ENCODE measurements around the gene LTBP3. TPM values are rescaled to one million over a fixed set of nuclear protein-coding genes. Genes with fewer than 3 reads are reported as not detected.

Gene LTBP3
- total and polyA plus RNA-seq, 9 donors = 35.9 to 292 (median 188) TPM

DNA sequence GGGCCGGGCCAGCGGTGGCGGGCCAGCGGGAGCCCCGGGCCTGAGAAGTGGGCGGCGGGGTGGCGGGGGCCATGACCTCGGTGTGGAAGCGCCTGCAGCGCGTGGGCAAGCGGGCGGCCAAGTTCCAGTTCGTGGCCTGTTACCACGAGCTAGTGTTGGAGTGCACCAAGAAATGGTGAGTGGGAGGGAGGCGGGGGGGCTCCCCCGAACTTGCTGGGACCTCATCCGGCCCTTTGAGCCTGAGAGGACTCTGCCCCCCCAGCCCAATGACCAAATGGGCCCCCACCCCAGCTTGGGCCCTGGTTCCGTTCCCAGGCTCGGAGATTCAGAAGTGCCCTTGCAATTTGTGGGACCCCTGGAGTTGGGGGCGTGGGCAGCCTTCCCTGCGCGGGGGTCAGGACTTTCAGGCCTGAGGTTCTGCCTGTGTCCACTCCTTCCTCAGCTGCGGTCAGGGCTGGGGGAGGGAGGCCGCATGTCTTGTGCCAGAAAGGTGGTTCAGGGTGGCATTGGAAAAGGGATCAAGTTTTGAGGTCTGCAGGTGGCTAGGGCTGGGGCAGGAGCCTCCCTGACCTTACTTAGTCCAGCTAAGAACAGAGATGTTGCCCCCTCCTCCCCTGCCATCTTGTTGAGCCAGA lies 18.2 kb upstream of the LTBP3 start:
- no peaks in the 10 kb centered on the region for H3K9me3 ChIP-seq
- no peaks in the 10 kb centered on the region for H3K27me3 ChIP-seq
- peaks cover 15% of the 10 kb centered on the region for H3K4me1 ChIP-seq (ENCODE audit: insufficient read depth)
- intact Hi-C loops (cut with DNase I) = loop anchor here in 1 of 4 donors (5.0 kb wide), 1 partner anchor 36 kb away; the partner anchor contains the start of gene MAP3K11
- peak overlapping the region; percentile 69 for H3K4me3 ChIP-seq
- peak overlapping the region; percentile 55 to 74 for H3K27ac ChIP-seq
- TF ChIP-seq POLR2A (IDR thresholded peaks at IDR 0.05) = no peak
- TF ChIP-seq, protein P1, sequence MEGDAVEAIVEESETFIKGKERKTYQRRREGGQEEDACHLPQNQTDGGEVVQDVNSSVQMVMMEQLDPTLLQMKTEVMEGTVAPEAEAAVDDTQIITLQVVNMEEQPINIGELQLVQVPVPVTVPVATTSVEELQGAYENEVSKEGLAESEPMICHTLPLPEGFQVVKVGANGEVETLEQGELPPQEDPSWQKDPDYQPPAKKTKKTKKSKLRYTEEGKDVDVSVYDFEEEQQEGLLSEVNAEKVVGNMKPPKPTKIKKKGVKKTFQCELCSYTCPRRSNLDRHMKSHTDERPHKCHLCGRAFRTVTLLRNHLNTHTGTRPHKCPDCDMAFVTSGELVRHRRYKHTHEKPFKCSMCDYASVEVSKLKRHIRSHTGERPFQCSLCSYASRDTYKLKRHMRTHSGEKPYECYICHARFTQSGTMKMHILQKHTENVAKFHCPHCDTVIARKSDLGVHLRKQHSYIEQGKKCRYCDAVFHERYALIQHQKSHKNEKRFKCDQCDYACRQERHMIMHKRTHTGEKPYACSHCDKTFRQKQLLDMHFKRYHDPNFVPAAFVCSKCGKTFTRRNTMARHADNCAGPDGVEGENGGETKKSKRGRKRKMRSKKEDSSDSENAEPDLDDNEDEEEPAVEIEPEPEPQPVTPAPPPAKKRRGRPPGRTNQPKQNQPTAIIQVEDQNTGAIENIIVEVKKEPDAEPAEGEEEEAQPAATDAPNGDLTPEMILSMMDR (IDR thresholded peaks at IDR 0.05) = peak in 1 of 3 donors; percentile 14
- DNase-seq = peak in 4 of 5 donors; percentile 59 to 76 (median 64)
- 4 to 9% (median 7%) methylated on average over 18 to 26 of the region's 26 CpGs for WGBS, 3 donors
- H3K36me3 ChIP-seq = no peaks in the 10 kb centered on the region

DNA sequence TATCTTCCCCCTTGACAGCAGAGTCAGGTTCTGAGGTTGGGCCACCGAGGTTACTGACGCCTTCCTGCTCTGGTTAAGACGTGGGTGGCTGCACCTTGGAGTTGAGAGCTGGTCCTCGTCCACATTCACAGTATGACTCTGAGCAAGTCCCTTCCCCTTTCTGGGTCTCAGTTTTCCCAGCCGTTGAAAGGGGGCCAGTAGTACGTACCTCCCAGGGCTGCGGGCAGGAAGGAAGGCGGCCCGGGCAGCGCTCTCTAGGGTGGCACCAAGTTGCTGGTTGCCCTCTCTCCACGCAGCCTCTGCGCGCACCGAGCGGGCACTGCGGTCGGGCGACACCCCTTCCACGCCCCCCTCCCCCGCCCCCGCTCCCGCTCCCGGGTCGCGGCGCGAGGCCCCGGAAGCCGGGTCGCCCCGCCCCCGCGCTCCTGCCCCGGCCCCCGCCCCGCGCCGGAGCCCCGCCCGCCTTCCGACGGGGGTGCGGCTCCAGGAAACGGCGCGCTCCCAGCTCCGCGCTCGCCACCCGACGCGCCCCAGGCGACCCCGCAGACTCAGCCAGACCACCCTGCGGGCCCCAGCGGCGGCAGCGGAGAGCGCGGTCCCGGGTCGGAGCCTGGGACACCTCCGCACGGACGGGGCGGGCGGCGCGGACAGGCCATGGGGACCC lies 17.5 kb upstream of the LTBP3 start, which contains the start of gene EHBP1L1:
TSS of gene EHBP1L1 (plus strand) at position 486 of the 664 bp plus-strand sequence. CDS start 250 bp downstream, outside the sequence.
- H3K4me3 ChIP-seq = peak within 1 kb of the TSS; percentile 69
- no peak for TF ChIP-seq POLR2A (IDR thresholded peaks at IDR 0.05)
- TF ChIP-seq, protein P1 (IDR thresholded peaks at IDR 0.05) = no peak
- TF ChIP-seq EP300 (IDR thresholded peaks at IDR 0.05) = no peak
- H3K4me1 ChIP-seq (ENCODE audit: insufficient read depth) = peaks cover 17% of the 10 kb centered on the region
- intact Hi-C loops (cut with DNase I) = loop anchor here in 1 of 4 donors (5.0 kb wide), 1 partner anchor 37 kb away; the partner anchor contains the start of gene MAP3K11
- H3K27ac ChIP-seq = peak within 1 kb of the TSS; percentile 83 to 85
- no peaks in the 10 kb centered on the region for H3K9me3 ChIP-seq
- H3K27me3 ChIP-seq = no peaks in the 10 kb centered on the region
- DNase-seq = peak; percentile 61 to 78 (median 72)
- no peaks in the 10 kb centered on the region for H3K36me3 ChIP-seq
- 1 to 6% (median 2%) methylated on average over 23 to 69 of the region's 69 CpGs for WGBS, 3 donors

DNA sequence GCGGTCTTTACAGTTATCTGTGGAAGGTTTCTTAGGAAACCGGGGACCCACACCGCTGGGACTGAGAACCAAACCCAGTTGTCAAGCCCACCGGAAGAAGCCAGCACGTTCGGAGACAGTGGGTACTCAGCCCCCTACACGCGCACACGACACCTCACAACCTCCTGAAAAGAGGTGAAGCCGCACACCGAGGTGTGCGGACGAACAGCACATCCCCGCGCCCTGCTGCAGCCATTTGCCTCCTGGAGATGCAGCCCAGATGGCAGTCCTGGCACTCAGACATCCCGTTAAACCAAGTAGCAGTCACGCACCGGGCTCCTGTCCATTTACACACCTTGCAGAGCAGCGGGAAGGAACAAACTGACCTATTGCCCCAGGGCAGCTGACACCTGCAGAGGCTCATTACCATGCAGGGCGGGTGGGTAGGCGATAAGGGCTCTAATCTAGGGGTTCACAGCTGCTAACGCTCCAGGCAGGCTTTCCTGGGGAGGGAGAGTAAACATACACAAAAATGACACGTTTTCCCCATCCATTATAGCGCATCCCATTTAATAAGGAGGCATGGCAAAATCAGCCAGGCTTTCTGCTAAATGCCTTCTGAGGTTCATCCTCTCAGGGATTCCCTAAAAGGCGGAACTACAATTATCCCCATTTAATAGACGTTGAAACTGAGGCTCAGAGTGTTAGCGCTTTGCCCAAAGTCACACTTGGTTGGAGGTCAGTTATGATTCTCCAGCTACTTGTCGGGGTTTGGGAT lies 16.8 kb upstream of the LTBP3 start:
- 36 to 44% (median 39%) methylated on average over 27 to 28 of the region's 28 CpGs for WGBS, 3 donors
- intact Hi-C loops (cut with DNase I) = loop anchor here in 3 of 4 donors (5.0 kb wide), 3 partner anchors 37 to 77 kb away; partner anchors contain the start of gene MAP3K11 (in 2 of the 3)

More for the DNA sequence above, 16.8 kb upstream of the LTBP3 start:
- H3K36me3 ChIP-seq = no peaks in the 10 kb centered on the region
- peak overlapping the region; percentile 69 for H3K4me3 ChIP-seq
- H3K27me3 ChIP-seq = no peaks in the 10 kb centered on the region
- TF ChIP-seq, protein P1 (IDR thresholded peaks at IDR 0.05) = no peak
- no peak for TF ChIP-seq POLR2A (IDR thresholded peaks at IDR 0.05)
- peaks cover 17% of the 10 kb centered on the region for H3K4me1 ChIP-seq (ENCODE audit: insufficient read depth)
- no peak for DNase-seq
- no peaks in the 10 kb centered on the region for H3K9me3 ChIP-seq
- peak overlapping the region; percentile 83 to 85 for H3K27ac ChIP-seq
